Spleen (tissue), 7 donors: ENCODE results near the gene USP21.

Experiments used
- POLR2A ChIP-seq, 3 donors: fragments of 450-650 bp; IDR thresholded peaks; one replicate each; pipeline ENCODE4 v1.5.1; 2017; ENCODE audit warnings: antibody characterized with exemption in 3 of 3, mild to moderate bottlenecking in 1 of 3
- POLR2AphosphoS5 ChIP-seq, 3 donors: sonication (generic); formaldehyde crosslinking; IDR thresholded peaks; one replicate each; pipeline ENCODE4 v1.5.1; 2017; ENCODE audit warnings: antibody characterized with exemption in 3 of 3
- TF ChIP-seq, protein P1 (sequence below), 11 experiments: fragments of 200-600 bp in 7 of 11; fragments of 450-650 bp in 4 of 11; sonication (generic) in 4 of 11; IDR thresholded peaks in 8 of 11; conservative IDR thresholded peaks in 3 of 11; 1 replicate in 7 of 11; 2 replicates in 4 of 11; pipeline versions ENCODE4 v1.4.0 to v1.8.0; 2016 to 2021; ENCODE audit warnings: antibody characterized with exemption in 11 of 11, inconsistent platforms in 4 of 11, mild to moderate bottlenecking in 1 of 11
- donor health status: DM: no; HTN: no; CAD: no; lungs with moderate emphysema.
- donor health status: DM: no; HTN: no; CAD: no.
- donor health status: DM: no; HTN: no; CAD: no.

DNA sequence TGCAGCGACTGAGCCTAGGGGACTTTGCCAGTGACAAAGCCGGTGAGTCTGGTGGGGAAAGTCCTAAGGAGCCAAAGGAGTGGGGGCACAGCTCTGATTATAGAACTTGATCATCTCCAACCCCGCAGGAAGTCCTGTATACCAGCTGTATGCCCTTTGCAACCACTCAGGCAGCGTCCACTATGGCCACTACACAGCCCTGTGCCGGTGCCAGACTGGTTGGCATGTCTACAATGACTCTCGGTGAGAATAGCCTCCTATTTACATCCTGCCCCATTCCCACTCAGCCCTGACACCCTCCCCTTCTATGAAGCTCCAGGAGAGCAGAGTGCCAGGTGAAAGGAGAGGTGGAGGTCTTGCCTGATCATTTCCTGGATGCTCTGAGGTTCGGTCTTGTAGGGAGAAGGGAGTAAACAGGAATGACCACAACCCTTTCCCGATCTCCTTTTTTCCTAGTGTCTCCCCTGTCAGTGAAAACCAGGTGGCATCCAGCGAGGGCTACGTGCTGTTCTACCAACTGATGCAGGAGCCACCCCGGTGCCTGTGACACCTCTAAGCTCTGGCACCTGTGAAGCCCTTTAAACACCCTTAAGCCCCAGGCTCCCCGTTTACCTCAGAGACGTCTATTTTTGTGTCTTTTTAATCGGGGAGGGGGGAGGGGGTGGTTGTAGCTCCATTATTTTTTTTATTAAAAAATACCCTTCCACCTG is 5.8 kb downstream of the USP21 start:
- TF ChIP-seq POLR2A (IDR thresholded peaks at IDR 0.05) (no peak), POLR2AphosphoS5 (IDR thresholded peaks at IDR 0.05) (no peak)
- TF ChIP-seq, protein P1, sequence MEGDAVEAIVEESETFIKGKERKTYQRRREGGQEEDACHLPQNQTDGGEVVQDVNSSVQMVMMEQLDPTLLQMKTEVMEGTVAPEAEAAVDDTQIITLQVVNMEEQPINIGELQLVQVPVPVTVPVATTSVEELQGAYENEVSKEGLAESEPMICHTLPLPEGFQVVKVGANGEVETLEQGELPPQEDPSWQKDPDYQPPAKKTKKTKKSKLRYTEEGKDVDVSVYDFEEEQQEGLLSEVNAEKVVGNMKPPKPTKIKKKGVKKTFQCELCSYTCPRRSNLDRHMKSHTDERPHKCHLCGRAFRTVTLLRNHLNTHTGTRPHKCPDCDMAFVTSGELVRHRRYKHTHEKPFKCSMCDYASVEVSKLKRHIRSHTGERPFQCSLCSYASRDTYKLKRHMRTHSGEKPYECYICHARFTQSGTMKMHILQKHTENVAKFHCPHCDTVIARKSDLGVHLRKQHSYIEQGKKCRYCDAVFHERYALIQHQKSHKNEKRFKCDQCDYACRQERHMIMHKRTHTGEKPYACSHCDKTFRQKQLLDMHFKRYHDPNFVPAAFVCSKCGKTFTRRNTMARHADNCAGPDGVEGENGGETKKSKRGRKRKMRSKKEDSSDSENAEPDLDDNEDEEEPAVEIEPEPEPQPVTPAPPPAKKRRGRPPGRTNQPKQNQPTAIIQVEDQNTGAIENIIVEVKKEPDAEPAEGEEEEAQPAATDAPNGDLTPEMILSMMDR (IDR thresholded peaks at IDR 0.05 in 8 of 11, conservative IDR thresholded peaks at IDR 0.05 in 3 of 11): no peak
